Measurements from ENCODE around the gene CDK5. TPM values are rescaled to one million over a fixed set of nuclear protein-coding genes. Genes with fewer than 3 reads are reported as not detected.

CDK5 gene
- total and polyA plus RNA-seq, 10 of the 15 experiments (the other 5 are each of a cell fraction or from before 2014, with no cell fraction given), result 1.5 to 33.4 (median 21.6) TPM

DNA sequence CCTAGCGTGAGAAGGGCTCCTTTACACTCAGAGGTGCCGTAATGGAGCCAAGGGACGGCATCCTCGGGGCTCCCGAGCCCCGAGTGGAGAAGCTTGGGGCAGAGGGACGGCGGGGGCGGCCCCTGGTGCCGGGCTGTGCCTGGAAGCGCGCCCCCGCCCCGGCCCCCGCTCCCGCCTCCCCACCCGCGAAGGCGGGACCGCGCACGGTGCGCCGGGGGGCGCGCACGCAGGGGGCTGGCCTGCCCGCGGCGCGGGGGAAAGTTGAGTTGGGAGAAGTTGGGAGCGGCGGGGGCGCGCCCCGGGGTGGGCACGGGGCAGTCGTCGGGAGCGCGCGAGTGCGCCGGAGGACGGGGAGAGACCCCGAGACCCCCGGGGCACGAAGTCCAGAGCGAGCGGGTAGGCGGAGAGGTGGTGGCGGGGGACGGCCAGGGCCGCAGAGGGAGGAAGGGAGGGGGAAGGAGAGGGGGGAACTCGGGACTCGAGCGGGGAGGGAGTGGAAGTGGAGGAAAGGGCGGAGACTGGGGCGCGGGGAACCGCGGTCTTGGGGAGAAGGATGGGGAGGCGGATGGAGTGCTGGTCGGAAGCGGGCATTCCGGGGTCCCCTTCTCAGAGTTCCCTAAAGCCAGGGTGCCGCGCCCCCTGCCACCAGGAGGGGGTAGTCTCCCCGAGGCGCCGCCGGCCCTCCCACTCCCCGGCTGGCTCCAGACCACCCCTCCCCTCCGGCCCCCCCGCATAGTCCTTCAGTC is 1.8 kb upstream of the CDK5 start, which contains the start of gene SLC4A2 (continued):
- TF ChIP-seq, protein P1, sequence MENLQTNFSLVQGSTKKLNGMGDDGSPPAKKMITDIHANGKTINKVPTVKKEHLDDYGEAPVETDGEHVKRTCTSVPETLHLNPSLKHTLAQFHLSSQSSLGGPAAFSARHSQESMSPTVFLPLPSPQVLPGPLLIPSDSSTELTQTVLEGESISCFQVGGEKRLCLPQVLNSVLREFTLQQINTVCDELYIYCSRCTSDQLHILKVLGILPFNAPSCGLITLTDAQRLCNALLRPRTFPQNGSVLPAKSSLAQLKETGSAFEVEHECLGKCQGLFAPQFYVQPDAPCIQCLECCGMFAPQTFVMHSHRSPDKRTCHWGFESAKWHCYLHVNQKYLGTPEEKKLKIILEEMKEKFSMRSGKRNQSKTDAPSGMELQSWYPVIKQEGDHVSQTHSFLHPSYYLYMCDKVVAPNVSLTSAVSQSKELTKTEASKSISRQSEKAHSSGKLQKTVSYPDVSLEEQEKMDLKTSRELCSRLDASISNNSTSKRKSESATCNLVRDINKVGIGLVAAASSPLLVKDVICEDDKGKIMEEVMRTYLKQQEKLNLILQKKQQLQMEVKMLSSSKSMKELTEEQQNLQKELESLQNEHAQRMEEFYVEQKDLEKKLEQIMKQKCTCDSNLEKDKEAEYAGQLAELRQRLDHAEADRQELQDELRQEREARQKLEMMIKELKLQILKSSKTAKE (IDR thresholded peaks at IDR 0.05; ENCODE audit: low read depth, poor library complexity, severe bottlenecking), result no peak
- TF ChIP-seq SREBF2 (IDR thresholded peaks at IDR 0.05; ENCODE audit: low read length) (no peak), CHD1 (IDR thresholded peaks at IDR 0.05; ENCODE audit: low read depth, low read length) (no peak), MYB (IDR thresholded peaks at IDR 0.05; ENCODE audit: borderline replicate concordance, low read depth, low read length) (no peak), POLR2A (IDR thresholded peaks at IDR 0.05; ENCODE audit: low read depth, low read length) (peak; percentile 46; the same call in 1 of the 2 replicates), FOS (IDR thresholded peaks at IDR 0.05; ENCODE audit: borderline replicate concordance, extremely low read depth, insufficient read length) (no peak), PAX5 (IDR thresholded peaks at IDR 0.05; ENCODE audit: borderline replicate concordance, low read depth, low read length) (no peak), KAT2A (conservative IDR thresholded peaks at IDR 0.05; ENCODE audit: control insufficient read depth, low read depth, low read length) (no peak), NR2C1 (IDR thresholded peaks at IDR 0.05) (no peak), CREM (IDR thresholded peaks at IDR 0.05; ENCODE audit: low read depth) (no peak), NBN (IDR thresholded peaks at IDR 0.05) (peak; percentile 75), PML (IDR thresholded peaks at IDR 0.05; ENCODE audit: low read length) (no peak; the same call in 1 of the 2 replicates), BHLHE40 (IDR thresholded peaks at IDR 0.05; ENCODE audit: borderline replicate concordance in 1 of 2, low read depth in 2 of 2, low read length in 1 of 2) (peak in 1 of 2 experiments; percentile 44; a peak in 1 of 4 replicates), NFYA (IDR thresholded peaks at IDR 0.05; ENCODE audit: borderline replicate concordance, low read depth, low read length) (no peak), ATF7 (IDR thresholded peaks at IDR 0.05; ENCODE audit: low read depth) (no peak), YBX1 (IDR thresholded peaks at IDR 0.05) (no peak), SIX5 (IDR thresholded peaks at IDR 0.05; ENCODE audit: low read depth, low read length, severe bottlenecking) (no peak), NFIC (IDR thresholded peaks at IDR 0.05; ENCODE audit: low read depth, low read length) (no peak), IKZF2 (IDR thresholded peaks at IDR 0.05) (peak in 1 of 2 experiments; percentile 52), TCF7 (IDR thresholded peaks at IDR 0.05; ENCODE audit: borderline replicate concordance) (no peak), HDAC2 (IDR thresholded peaks at IDR 0.05) (no peak), RBBP5 (conservative IDR thresholded peaks at IDR 0.05) (no peak), SMC3 (IDR thresholded peaks at IDR 0.05; ENCODE audit: borderline replicate concordance, low read length) (peak; percentile 15; the same call in 1 of the 2 replicates), EP300 (IDR thresholded peaks at IDR 0.05; ENCODE audit: borderline replicate concordance in 1 of 2, control insufficient read depth in 1 of 2, low read depth in 2 of 2, low read length in 2 of 2) (no peak), HDGF (IDR thresholded peaks at IDR 0.05) (peak; percentile 30; the same call in 1 of the 2 replicates)
- TF ChIP-seq, protein P2, sequence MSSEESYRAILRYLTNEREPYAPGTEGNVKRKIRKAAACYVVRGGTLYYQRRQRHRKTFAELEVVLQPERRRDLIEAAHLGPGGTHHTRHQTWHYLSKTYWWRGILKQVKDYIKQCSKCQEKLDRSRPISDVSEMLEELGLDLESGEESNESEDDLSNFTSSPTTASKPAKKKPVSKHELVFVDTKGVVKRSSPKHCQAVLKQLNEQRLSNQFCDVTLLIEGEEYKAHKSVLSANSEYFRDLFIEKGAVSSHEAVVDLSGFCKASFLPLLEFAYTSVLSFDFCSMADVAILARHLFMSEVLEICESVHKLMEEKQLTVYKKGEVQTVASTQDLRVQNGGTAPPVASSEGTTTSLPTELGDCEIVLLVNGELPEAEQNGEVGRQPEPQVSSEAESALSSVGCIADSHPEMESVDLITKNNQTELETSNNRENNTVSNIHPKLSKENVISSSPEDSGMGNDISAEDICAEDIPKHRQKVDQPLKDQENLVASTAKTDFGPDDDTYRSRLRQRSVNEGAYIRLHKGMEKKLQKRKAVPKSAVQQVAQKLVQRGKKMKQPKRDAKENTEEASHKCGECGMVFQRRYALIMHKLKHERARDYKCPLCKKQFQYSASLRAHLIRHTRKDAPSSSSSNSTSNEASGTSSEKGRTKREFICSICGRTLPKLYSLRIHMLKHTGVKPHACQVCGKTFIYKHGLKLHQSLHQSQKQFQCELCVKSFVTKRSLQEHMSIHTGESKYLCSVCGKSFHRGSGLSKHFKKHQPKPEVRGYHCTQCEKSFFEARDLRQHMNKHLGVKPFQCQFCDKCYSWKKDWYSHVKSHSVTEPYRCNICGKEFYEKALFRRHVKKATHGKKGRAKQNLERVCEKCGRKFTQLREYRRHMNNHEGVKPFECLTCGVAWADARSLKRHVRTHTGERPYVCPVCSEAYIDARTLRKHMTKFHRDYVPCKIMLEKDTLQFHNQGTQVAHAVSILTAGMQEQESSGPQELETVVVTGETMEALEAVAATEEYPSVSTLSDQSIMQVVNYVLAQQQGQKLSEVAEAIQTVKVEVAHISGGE (CRISPR knock-in tag; IDR thresholded peaks at IDR 0.05), result no peak
- TF ChIP-seq, protein P3, sequence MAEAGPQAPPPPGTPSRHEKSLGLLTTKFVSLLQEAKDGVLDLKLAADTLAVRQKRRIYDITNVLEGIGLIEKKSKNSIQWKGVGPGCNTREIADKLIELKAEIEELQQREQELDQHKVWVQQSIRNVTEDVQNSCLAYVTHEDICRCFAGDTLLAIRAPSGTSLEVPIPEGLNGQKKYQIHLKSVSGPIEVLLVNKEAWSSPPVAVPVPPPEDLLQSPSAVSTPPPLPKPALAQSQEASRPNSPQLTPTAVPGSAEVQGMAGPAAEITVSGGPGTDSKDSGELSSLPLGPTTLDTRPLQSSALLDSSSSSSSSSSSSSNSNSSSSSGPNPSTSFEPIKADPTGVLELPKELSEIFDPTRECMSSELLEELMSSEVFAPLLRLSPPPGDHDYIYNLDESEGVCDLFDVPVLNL (IDR thresholded peaks at IDR 0.05; ENCODE audit: low read depth, low read length), result 0 out of 2 replicates have a peak, but pooled peaks have one; percentile 4
